Smooth muscle cell (in vitro differentiated cells): ENCODE results near the gene FOXP1. TPM values are rescaled to one million over a fixed set of nuclear protein-coding genes. Genes with fewer than 3 reads are reported as not detected.

Source experiments
- DNase-seq: peaks from one replicate; lab custom pipeline; 2025; ENCODE audit not compliant: unreplicated experiment; lab: John Stamatoyannopoulos, UW
- H2AFZ ChIP-seq: fragments of 200-600 bp; sonication (generic); 2 replicates; pipeline ENCODE4 v1.6.0; 2016; ENCODE audit warnings: antibody characterized with exemption, low read depth, mild to moderate bottlenecking
- H3F3A ChIP-seq: fragments of 200-600 bp; sonication (generic); 2 replicates; pipeline ENCODE4 v1.6.0; 2017; ENCODE audit warnings: antibody characterized with exemption, low read depth
- H3K27ac ChIP-seq: fragments of 200-600 bp; sonication (generic); 2 replicates; pipeline ENCODE4 v1.5.1; 2016; ENCODE audit warnings: low read depth, mild to moderate bottlenecking
- H3K27me3 ChIP-seq: fragments of 200-600 bp; sonication (generic); 2 replicates; pipeline ENCODE4 v1.6.1; 2016; ENCODE audit warnings: low read depth, mild to moderate bottlenecking
- H3K36me3 ChIP-seq: fragments of 200-600 bp; sonication (generic); 2 replicates; pipeline ENCODE4 v1.5.1; 2016; ENCODE audit warnings: low read depth
- H3K4me1 ChIP-seq: fragments of 200-600 bp; sonication (generic); 2 replicates; pipeline ENCODE4 v1.5.1; 2016; ENCODE audit warnings: low read depth
- H3K4me2 ChIP-seq: fragments of 200-600 bp; sonication (generic); 2 replicates; pipeline ENCODE4 v1.6.0; 2016; ENCODE audit warnings: mild to moderate bottlenecking
- H3K4me3 ChIP-seq: fragments of 200-600 bp; sonication (generic); 2 replicates; pipeline ENCODE4 v1.5.1; 2016; ENCODE audit warnings: mild to moderate bottlenecking
- H3K79me2 ChIP-seq: fragments of 200-600 bp; sonication (generic); 2 replicates; pipeline ENCODE4 v1.6.0; 2016; ENCODE audit warnings: low read depth, mild to moderate bottlenecking
- H3K9ac ChIP-seq: fragments of 200-600 bp; sonication (generic); 2 replicates; pipeline ENCODE4 v1.6.0; 2016; ENCODE audit warnings: low read depth
- H3K9me3 ChIP-seq: fragments of 200-600 bp; sonication (generic); replicated peaks from 2 replicates; pipeline ENCODE4 v1.5.1; 2016; ENCODE audit warnings: low read depth
- H4K20me1 ChIP-seq: fragments of 200-600 bp; sonication (generic); 2 replicates; pipeline ENCODE4 v1.6.0; 2016; ENCODE audit warnings: low read depth
- CTCF ChIP-seq: fragments of 200-600 bp; sonication (generic); IDR thresholded peaks from 2 replicates; pipeline ENCODE4 v1.5.1; 2017; ENCODE audit warnings: borderline replicate concordance, mild to moderate bottlenecking, antibody characterized with exemption; ENCODE audit not compliant: insufficient read depth, poor library complexity, severe bottlenecking
- WGBS: methylation state at CpG from one replicate; pipeline ENCODE4 v1.1.7; 2016; ENCODE audit warnings: low lambda C conversion rate; 5-methylcytosine and 5-hydroxymethylcytosine counted together
- polyA plus RNA-seq: library from polyadenylated mRNA; unstranded; fragments of >200 nt; fragmentation: Nextera tagmentation; extraction: Ambion mirVana; gene quantifications from 2 replicates; pipeline ENCODE4 v1.2.1, GENCODE V29; 2016
- total RNA-seq: library from RNA; depleted of rRNA; stranded (reverse); fragments of >200 nt; gene quantifications from 2 replicates; pipeline ENCODE4 v1.2.3, GENCODE V29; 2014

The FOXP1 gene
- total and polyA plus RNA-seq, 2 experiments from 2014 or later: 40.9 to 68.0 TPM

GRCh38 chr3:71078723-71079525 lies 504.6 kb downstream of the FOXP1 start:
- Histone ChIP-seq H3K4me3 (no peak overlapping the region), H3K4me1 (no peaks in the 10 kb centered on the region), H3K9ac (no peak overlapping the region), H3K79me2 (peaks cover 10% of the 10 kb centered on the region), H3K36me3 (no peaks in the 10 kb centered on the region), H3K27ac (no peak overlapping the region), H2AFZ (no peak overlapping the region), H3K9me3 (no peaks in the 10 kb centered on the region), H3K27me3 (no peaks in the 10 kb centered on the region), H3K4me2 (no peak overlapping the region), H3F3A (peaks cover 14% of the 10 kb centered on the region), H4K20me1 (peaks cover 28% of the 10 kb centered on the region)
- 90% methylated on average over 8 of the region's 8 CpGs for WGBS
- TF ChIP-seq CTCF: no peak
- no peak for DNase-seq

GRCh38 chr3:71078199-71078598 lies 505.3 kb downstream of the FOXP1 start:
- H3K79me2 ChIP-seq: peaks cover 10% of the 10 kb centered on the region
- H3K4me1 ChIP-seq: no peaks in the 10 kb centered on the region
- WGBS: 89% methylated on average over 3 of the region's 3 CpGs
- no peak overlapping the region for H3K4me3 ChIP-seq
- H3K36me3 ChIP-seq: no peaks in the 10 kb centered on the region
- no peaks in the 10 kb centered on the region for H3K9me3 ChIP-seq
- no peak overlapping the region for H3K9ac ChIP-seq
- no peak overlapping the region for H2AFZ ChIP-seq
- no peak overlapping the region for H3K27ac ChIP-seq
- H4K20me1 ChIP-seq: peaks cover 28% of the 10 kb centered on the region
- H3K27me3 ChIP-seq: no peaks in the 10 kb centered on the region
- no peak for DNase-seq
- peaks cover 14% of the 10 kb centered on the region for H3F3A ChIP-seq
- no peak for TF ChIP-seq CTCF
- H3K4me2 ChIP-seq: no peak overlapping the region

GRCh38 chr3:71077070-71077469 lies 506.5 kb downstream of the FOXP1 start:
- H3F3A ChIP-seq: peaks cover 21% of the 10 kb centered on the region
- H3K4me3 ChIP-seq: no peak overlapping the region
- peak overlapping the region; percentile 0 for H3K27ac ChIP-seq
- no peaks in the 10 kb centered on the region for H3K36me3 ChIP-seq
- 94% methylated on average over 3 of the region's 3 CpGs for WGBS
- no peak overlapping the region for H3K4me2 ChIP-seq
- peaks cover 6% of the 10 kb centered on the region for H3K79me2 ChIP-seq
- DNase-seq: no peak
- no peaks in the 10 kb centered on the region for H3K27me3 ChIP-seq
- H4K20me1 ChIP-seq: peaks cover 21% of the 10 kb centered on the region
- no peaks in the 10 kb centered on the region for H3K9me3 ChIP-seq
- no peak overlapping the region for H3K9ac ChIP-seq
- no peaks in the 10 kb centered on the region for H3K4me1 ChIP-seq
- H2AFZ ChIP-seq: no peak overlapping the region
- TF ChIP-seq CTCF: no peak

GRCh38 chr3:71076361-71077002 lies 507.0 kb downstream of the FOXP1 start:
- TF ChIP-seq CTCF: no peak
- DNase-seq: no peak
- peaks cover 6% of the 10 kb centered on the region for H3K79me2 ChIP-seq

More at GRCh38 chr3:71076361-71077002, 507.0 kb downstream of the FOXP1 start:
- Histone ChIP-seq H2AFZ (no peak overlapping the region), H3K4me1 (no peaks in the 10 kb centered on the region), H3K27me3 (no peaks in the 10 kb centered on the region), H3K4me3 (no peak overlapping the region), H3K9ac (no peak overlapping the region), H4K20me1 (peaks cover 20% of the 10 kb centered on the region), H3K27ac (peak overlapping the region; percentile 0), H3K9me3 (no peaks in the 10 kb centered on the region), H3K36me3 (no peaks in the 10 kb centered on the region), H3K4me2 (no peak overlapping the region), H3F3A (peaks cover 21% of the 10 kb centered on the region)
- WGBS: 93% methylated on average over 5 of the region's 5 CpGs
